Activated naive CD4-positive, alpha-beta T cell treated with anti-CD3 and anti-CD28 coated beads, Interleukin-2, amount 50 U/mL, for 24 hours (primary cell): ENCODE data around the gene REV1.
"Not testable (repeated sequence)": the region's sequence is repeated elsewhere in the genome, so short reads cannot be mapped to it uniquely, and the experiment has no call there.

Source experiments
- H3K27ac Mint-ChIP-seq: one replicate; pipeline ENCODE4 v1.8.0; 2021; ENCODE audit warnings: mild to moderate bottlenecking, mixed read lengths
- H3K27me3 Mint-ChIP-seq: one replicate; pipeline ENCODE4 v1.8.0; 2021; ENCODE audit warnings: mixed read lengths
- H3K36me3 Mint-ChIP-seq: one replicate; pipeline ENCODE4 v1.8.0; 2021; ENCODE audit warnings: mixed read lengths
- H3K4me1 Mint-ChIP-seq: one replicate; pipeline ENCODE4 v1.8.0; 2021; ENCODE audit warnings: mixed read lengths
- H3K4me3 Mint-ChIP-seq: one replicate; pipeline ENCODE4 v1.8.0; 2021; ENCODE audit warnings: mild to moderate bottlenecking, mixed read lengths
- H3K9me3 Mint-ChIP-seq: one replicate; pipeline ENCODE4 v1.8.0; 2021; ENCODE audit warnings: mixed read lengths

The REV1 gene

DNA sequence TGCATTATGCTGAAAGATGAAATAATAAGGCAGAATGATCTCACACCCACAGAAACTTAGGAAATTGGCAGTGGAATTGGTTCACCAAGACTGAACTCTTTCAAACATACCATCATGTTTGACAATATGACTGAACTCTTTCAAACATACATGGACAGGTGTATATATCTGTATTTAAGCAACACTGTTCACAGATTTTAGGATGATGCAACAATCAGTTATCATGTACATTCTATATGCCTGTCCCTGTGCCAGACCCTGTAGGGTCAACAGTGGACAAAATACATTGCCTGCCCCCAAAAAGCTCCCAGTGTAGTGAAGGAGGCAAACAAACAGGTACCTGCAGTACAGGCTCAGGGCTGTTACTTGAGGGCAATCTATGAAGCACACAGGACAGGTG is 2.9 kb upstream of the REV1 start:
- Mint-ChIP-seq H3K4me3 (no peak overlapping the region), H3K27me3 (peaks cover 2% of the 10 kb centered on the region), H3K27ac (peak overlapping the region; percentile 6), H3K4me1 (peaks cover 16% of the 10 kb centered on the region), H3K36me3 (peaks cover 3% of the 10 kb centered on the region), H3K9me3 (no peaks in the 10 kb centered on the region)

DNA sequence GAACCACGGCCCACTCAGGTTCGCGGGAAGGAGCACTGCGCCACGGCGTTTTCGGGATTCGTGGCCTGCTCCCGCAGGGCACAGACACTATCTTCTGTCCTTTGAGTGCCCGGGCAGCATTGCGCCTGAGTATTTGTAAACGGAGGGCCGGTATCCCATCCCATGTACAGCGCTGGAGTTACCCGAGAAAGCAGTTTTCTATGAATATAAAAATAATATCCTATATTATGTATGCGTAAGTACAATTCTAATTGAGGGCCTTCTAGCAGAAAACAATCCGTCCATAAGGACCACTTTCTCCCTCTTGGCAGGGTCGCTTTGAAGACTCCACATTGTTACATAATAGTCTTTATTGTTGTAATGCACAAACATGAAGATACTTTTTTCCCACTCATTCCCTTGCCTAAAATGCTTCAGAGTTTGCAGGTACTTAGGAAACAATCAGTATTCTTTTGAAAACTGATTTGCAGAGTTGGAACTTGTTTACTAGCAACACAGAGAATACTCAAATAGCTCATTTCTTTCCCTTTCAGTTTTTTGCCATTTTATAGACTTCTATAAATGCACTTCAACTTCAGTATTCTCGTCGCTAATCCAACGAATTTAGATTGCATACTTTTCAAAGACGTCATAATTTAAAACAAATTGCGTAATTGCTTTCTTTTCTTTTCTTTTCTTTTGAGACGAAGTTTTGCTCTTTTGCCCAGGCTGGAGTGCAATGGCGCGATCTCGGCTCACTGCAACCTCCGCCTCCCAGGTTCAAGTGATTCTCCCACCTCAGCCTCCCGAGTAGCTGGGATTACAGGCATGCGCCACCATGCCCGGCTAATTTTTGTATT is 1.0 kb upstream of the REV1 start:
- Mint-ChIP-seq H3K4me3 (peak overlapping the region; percentile 96), H3K9me3 (no peaks in the 10 kb centered on the region)

DNA sequence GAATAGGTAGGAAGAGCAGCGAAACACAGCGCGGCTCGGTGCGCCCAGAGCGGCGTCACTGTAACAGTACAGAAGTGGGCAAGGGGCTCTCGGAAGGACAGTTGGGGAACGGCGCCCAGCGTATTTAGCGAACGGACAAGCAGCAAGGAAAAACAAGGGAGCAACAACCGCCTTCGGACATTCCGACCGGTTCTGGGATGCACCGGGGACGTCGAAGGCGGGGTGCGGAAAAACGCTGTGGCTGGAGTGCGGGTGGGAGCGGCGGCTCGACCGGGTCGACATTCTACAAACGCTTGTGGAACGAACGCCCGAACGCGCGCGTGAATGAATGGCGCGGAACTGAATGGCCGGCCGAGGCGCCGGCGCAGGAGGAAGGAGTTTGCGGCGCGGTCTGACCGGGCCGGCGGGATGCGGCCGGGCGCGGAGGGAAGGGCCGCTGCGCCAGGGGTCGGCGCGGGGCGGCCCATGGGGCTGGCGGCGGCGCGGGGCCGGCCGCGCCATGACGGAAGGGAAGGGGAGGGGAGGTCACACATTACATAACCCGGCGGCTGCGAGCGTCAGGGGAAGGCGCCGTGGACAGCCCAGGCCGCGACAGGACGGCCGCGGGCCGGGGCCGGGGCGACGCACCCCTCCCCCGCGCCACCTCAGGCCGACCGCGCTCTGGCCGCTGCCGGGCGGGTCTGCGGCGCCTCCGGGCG is 605 bp downstream of the REV1 start:
- H3K4me3 Mint-ChIP-seq: peak overlapping the region; percentile 96
- H3K9me3 Mint-ChIP-seq: no peaks in the 10 kb centered on the region
- H3K36me3 Mint-ChIP-seq: peaks cover 3% of the 10 kb centered on the region
- H3K27me3 Mint-ChIP-seq: no peaks in the 10 kb centered on the region
- H3K27ac Mint-ChIP-seq: peak overlapping the region; percentile 98
- peaks cover 50% of the 10 kb centered on the region for H3K4me1 Mint-ChIP-seq

More for the DNA sequence above, 1.0 kb upstream of the REV1 start:
- Mint-ChIP-seq H3K36me3 (peaks cover 3% of the 10 kb centered on the region), H3K4me1 (peaks cover 35% of the 10 kb centered on the region), H3K27ac (peak overlapping the region; percentile 97), H3K27me3 (no peaks in the 10 kb centered on the region)

DNA sequence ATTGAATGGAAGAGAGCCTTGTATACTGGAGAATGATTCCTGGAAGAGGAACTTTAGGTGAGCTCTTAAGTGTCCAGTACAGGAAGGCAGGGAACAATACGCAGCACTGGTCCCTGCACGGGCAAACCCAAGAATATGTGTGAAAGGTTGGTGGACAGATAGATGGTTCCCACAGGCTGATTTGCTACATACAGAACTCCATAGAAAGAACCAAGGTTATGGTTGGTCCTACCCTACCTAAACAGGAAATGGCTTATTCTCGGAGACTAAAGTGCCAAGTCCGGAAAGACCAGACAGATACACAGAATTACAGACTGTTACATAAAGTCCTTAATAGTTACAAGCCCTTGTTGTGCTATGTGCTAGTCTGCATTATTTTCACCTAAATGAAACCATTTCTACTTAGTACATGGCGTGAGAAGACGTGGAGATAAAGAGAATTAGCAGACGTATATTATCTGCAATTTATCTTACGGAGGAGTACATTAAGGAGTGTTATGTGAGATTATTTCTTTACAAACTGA is 1.2 kb downstream of the REV1 start:
- peaks cover 3% of the 10 kb centered on the region for H3K36me3 Mint-ChIP-seq
- H3K9me3 Mint-ChIP-seq: no peaks in the 10 kb centered on the region
- H3K27me3 Mint-ChIP-seq: no peaks in the 10 kb centered on the region
- H3K27ac Mint-ChIP-seq: peak overlapping the region; percentile 98
- peak overlapping the region; percentile 96 for H3K4me3 Mint-ChIP-seq
- peaks cover 55% of the 10 kb centered on the region for H3K4me1 Mint-ChIP-seq

DNA sequence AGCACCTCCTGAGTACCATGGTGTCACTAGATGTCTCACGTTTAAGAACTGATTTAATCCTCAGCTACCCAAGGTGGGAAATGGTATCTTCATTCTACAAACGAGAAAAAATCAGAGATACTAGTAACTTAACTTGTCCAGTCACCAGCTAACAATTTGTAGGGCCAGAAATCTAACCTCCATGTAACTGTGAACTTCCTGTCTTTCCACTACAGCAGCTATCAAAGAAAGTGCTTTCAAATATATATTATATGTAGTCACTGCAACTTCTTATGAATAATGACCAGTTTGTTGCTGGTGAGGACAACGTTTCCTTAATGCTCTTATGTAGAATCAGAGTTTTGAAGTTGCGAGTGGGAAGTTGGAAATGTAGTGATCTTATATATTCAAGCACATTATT is 1.9 kb downstream of the REV1 start:
- Mint-ChIP-seq H3K4me3 (peak overlapping the region; percentile 96), H3K27ac (no peak overlapping the region), H3K9me3 (no peaks in the 10 kb centered on the region), H3K36me3 (peaks cover 3% of the 10 kb centered on the region), H3K4me1 (peaks cover 61% of the 10 kb centered on the region), H3K27me3 (no peaks in the 10 kb centered on the region)

DNA sequence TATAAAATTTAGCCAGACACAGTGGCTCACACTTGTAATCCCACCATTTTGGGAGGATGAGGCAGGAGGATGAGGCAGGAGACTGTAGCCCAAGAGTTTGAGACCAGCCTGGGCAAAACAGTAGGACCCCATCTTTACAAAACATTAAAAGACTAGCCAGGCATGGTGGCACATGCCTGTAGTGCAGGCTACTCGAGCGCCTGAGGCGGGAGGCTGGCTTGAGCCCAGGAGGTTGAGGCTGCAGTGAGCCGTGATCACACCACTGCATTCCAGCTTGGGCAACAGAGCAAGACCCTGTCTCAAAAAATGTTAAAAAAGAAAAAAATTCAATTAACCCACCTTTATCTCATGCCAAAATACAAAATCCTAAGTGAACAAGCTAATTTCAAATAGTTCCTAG is 4.0 kb downstream of the REV1 start:
- no peaks in the 10 kb centered on the region for H3K27me3 Mint-ChIP-seq
- no peak overlapping the region for H3K27ac Mint-ChIP-seq
- peaks cover 81% of the 10 kb centered on the region for H3K4me1 Mint-ChIP-seq
- H3K9me3 Mint-ChIP-seq: no peaks in the 10 kb centered on the region
- H3K4me3 Mint-ChIP-seq: peak overlapping the region; percentile 44
- peaks cover 5% of the 10 kb centered on the region for H3K36me3 Mint-ChIP-seq

DNA sequence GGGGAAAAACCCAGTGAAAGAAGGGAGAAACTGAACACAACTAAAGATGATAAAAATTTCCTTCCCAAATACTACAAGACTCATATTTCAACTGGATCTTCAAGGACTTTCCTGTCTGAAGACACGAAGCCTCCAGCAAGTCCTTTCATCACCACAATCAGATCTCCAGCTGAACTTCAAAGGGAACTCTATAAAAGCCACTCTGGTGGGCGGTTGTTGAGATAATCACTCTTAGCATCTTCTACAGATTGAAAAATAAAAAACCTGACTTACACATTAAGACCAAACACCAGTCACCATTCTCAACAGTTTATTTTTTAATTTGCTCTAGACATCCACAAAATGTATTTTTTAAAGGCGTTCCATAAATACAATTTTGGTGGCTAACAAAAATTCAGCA is 4.4 kb downstream of the REV1 start:
- peaks cover 82% of the 10 kb centered on the region for H3K4me1 Mint-ChIP-seq
- H3K36me3 Mint-ChIP-seq: peaks cover 5% of the 10 kb centered on the region
- H3K27ac Mint-ChIP-seq: no peak overlapping the region
- H3K27me3 Mint-ChIP-seq: no peaks in the 10 kb centered on the region
- peak overlapping the region; percentile 44 for H3K4me3 Mint-ChIP-seq
- no peaks in the 10 kb centered on the region for H3K9me3 Mint-ChIP-seq

DNA sequence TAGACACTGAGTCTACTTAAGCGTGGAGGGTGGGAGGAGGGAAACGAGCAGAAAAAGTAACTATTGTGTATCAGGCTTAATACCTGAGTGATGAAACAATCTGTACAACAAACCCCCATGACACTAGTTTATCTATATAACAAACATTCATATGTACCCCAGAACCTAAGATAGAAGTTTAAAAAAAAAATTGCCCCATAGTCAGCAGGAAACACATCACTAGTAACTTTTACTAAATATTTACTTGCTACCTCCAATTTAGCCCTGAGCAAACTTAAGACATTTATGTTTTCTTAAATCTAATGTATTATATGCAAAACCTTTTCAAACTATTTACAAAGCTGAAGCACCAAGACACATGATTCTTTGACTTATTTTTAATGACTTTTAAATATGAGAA is 5.6 kb downstream of the REV1 start:
- H3K36me3 Mint-ChIP-seq: peaks cover 5% of the 10 kb centered on the region
- H3K9me3 Mint-ChIP-seq: no peaks in the 10 kb centered on the region
- H3K4me3 Mint-ChIP-seq: no peak overlapping the region
- peaks cover 93% of the 10 kb centered on the region for H3K4me1 Mint-ChIP-seq
- H3K27me3 Mint-ChIP-seq: no peaks in the 10 kb centered on the region
- no peak overlapping the region for H3K27ac Mint-ChIP-seq

DNA sequence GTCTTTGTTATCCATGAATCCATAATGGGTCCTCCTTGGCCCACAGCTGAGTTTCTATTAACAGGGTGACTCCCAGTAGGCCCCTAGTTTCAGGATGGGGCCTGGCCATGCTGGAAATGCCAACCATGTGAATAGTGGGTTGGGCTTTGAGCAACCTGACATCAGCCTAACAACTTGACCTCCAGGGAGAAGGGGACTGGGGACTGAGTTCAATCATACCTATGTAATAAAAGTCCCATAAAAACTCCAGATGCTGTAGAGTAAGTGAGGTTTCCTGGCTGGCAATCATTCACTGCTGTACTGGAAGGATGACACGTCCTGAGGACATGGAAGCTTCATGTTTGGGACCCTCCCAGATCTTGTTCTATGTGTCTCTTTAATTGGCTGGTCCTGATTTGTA is 7.9 kb downstream of the REV1 start:
- H3K27me3 Mint-ChIP-seq: no peaks in the 10 kb centered on the region
- H3K4me3 Mint-ChIP-seq: no peak overlapping the region
- no peaks in the 10 kb centered on the region for H3K9me3 Mint-ChIP-seq
- no peak overlapping the region for H3K27ac Mint-ChIP-seq
- peaks cover 2% of the 10 kb centered on the region for H3K36me3 Mint-ChIP-seq
- peaks cover 92% of the 10 kb centered on the region for H3K4me1 Mint-ChIP-seq

DNA sequence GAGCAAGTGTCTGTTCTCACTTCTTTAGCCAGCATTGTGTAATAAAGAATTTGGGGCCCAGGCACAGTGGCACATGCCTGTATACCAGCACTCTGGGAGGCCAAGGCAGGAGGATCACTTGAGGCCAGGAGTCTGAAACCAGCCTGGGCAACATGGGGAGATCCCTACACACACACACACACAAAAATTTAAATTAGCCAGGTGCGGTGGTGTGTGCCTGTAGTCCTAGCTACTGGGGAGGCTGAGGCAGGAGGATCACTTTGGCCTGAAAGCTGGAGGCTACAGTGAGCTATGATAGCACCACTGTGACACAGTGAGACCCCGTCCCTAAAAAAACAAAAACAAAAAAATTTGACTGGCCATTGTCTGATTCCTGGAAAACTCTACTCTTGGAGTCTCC is 8.3 kb downstream of the REV1 start:
- Mint-ChIP-seq H3K9me3 (no peaks in the 10 kb centered on the region), H3K4me1 (peaks cover 90% of the 10 kb centered on the region), H3K27me3 (no peaks in the 10 kb centered on the region), H3K27ac (peak overlapping the region; percentile 51), H3K36me3 (peaks cover 2% of the 10 kb centered on the region), H3K4me3 (peak overlapping the region; percentile 36)

DNA sequence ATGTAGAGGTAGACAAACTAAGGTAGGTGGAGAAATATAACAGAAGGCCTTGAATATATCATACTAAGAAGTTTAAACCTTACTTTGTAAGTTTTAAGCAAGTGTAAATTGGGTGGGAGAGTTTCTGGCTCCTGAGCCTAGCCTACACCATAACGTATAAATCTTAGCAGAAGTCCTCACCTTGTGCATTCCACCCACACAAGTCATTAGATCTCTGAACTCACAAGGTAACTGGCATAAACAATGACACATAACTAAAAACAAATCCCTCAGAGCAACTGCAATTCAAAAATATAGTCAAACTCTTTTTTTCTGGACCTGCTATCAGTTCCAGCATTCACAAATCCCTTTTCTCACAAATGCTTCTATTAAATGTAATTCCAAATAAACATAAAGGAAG is 9.4 kb downstream of the REV1 start:
- H3K9me3 Mint-ChIP-seq: no peaks in the 10 kb centered on the region
- peaks cover 2% of the 10 kb centered on the region for H3K36me3 Mint-ChIP-seq
- H3K4me1 Mint-ChIP-seq: peaks cover 79% of the 10 kb centered on the region
- H3K27ac Mint-ChIP-seq: no peak overlapping the region
- H3K4me3 Mint-ChIP-seq: no peak overlapping the region
- H3K27me3 Mint-ChIP-seq: no peaks in the 10 kb centered on the region

DNA sequence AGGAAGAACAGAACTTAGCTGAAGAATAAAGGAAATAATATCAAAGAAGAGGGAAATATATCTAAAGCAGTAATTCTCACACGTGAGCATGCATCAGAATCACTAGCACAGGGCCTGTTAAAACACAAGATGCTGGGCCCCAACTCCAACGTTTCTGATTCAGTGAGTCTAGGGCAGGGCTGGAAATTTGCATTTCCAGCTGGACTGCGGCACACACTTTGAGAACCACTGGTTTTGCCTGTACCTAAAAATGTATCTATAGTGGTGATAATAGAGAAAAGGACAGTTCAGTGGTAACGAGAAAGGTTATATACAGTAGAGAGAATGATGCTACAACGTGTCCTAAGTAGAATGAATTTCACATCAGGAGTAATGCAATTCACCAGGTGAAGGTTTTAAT is 11.2 kb downstream of the REV1 start:
- no peak overlapping the region for H3K4me3 Mint-ChIP-seq
- H3K9me3 Mint-ChIP-seq: no peaks in the 10 kb centered on the region
- H3K4me1 Mint-ChIP-seq: peaks cover 82% of the 10 kb centered on the region
- no peaks in the 10 kb centered on the region for H3K27me3 Mint-ChIP-seq
- peaks cover 2% of the 10 kb centered on the region for H3K36me3 Mint-ChIP-seq
- no peak overlapping the region for H3K27ac Mint-ChIP-seq

DNA sequence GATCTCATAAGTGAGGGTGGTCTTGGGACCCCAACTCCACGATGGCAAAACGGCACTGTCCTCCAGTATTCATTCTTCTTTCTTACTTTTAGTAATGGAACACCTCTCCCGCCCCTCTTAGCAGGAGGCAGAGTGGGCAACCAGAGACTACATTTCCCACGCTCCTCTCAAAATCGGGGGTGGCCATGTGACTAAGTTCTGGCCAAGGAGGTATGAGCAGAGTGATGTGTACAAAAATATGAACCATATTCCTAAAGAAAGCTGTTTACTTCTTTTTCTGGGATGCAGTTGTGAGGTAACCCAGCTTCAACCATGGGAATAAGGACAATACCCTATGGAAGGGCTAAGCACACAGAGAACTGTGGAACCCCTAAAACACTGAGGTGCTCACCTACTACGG is 12.8 kb downstream of the REV1 start:
- Mint-ChIP-seq H3K27me3 (no peaks in the 10 kb centered on the region), H3K9me3 (no peaks in the 10 kb centered on the region), H3K27ac (no peak overlapping the region), H3K4me1 (peaks cover 75% of the 10 kb centered on the region), H3K4me3 (no peak overlapping the region), H3K36me3 (peaks cover 5% of the 10 kb centered on the region)

DNA sequence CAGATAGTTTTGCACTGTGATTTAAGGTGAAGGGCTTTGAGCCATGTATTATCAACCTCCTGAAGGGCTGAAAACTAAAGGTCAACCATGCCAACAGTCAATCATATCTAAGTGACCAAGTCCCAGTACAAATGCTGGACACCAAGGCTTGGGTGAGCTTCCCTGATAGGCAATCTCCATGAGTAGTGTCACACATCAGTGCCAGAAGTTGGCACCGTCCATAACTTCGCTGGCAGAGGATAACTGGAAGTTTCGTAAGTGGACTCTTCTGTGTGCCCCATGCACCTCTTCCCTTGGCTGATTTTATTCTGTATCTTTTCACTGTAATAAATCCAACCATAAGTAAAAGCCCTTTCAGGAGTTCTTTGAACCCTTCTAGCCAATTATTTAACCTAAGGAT is 13.2 kb downstream of the REV1 start:
- Mint-ChIP-seq H3K36me3 (peaks cover 6% of the 10 kb centered on the region), H3K4me3 (no peak overlapping the region), H3K27me3 (no peaks in the 10 kb centered on the region), H3K9me3 (no peaks in the 10 kb centered on the region), H3K27ac (no peak overlapping the region), H3K4me1 (peaks cover 76% of the 10 kb centered on the region)

DNA sequence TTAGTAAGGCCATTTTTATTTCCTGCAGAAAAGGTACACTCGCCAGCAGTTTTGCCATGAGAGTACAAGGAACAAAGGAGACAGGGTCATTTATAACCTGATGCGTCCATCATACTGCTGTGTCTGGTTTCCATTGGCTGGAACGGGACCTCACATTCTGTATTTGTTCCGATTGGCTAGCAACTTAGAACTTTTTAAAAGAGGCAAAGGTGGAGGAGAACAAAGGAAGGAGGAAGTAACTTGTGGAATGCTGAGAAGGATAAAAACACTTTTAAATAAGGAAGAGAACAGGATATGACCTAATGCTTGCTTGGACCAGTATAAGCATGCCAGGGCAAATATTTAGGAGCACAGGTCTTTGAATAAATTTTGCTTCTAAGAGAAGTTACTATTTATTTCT is 14.7 kb downstream of the REV1 start:
- H3K27ac Mint-ChIP-seq, H3K9me3 Mint-ChIP-seq, H3K27me3 Mint-ChIP-seq, H3K4me3 Mint-ChIP-seq: not testable (repeated sequence)
- Mint-ChIP-seq H3K36me3 (peaks cover 12% of the 10 kb centered on the region), H3K4me1 (peaks cover 74% of the 10 kb centered on the region)

DNA sequence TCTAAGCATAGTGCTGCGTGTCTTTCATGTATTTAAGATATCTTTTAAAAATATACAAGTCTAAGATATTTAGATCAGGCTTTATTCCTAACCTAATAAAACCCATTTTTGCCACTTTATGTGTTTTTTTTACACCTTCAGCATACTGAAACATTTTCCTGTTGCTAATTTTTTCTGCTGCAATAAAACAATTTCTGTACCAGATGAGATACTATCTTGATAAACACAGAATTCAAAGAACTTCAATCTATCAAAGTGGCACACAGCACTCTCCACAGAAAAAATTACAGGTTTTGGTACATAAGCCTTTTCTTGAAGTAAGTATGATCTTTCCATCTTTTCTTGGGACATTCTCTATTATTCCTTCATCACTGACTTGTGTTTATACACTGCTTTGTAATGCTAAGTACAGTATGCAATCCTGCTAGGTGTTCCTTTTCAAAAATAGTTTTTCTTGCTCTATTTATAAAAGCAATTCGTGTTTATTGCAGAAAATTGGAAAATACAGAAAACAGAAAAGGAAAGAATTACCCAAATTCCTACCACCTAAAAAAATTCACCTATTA is 16.2 kb downstream of the REV1 start:
- Mint-ChIP-seq H3K4me1 (peaks cover 70% of the 10 kb centered on the region), H3K36me3 (peaks cover 12% of the 10 kb centered on the region), H3K27ac (no peak overlapping the region), H3K4me3 (no peak overlapping the region), H3K9me3 (no peaks in the 10 kb centered on the region), H3K27me3 (no peaks in the 10 kb centered on the region)
